ENCODE results near the gene ERVW-1. TPM values are rescaled to one million over a fixed set of nuclear protein-coding genes. Genes with fewer than 3 reads are reported as not detected.

ERVW-1 gene
- total RNA-seq, 1 donor from 2014 or later = not detected

GRCh38 chr7:92464515-92464914 lies 13.2 kb downstream of the ERVW-1 start:
- DNase-seq (ENCODE audit: low read depth) = no peak
- H3K4me3 ChIP-seq (ENCODE audit: low read depth, low read length) = no peak overlapping the region
- TF ChIP-seq CTCF (conservative IDR thresholded peaks at IDR 0.05; ENCODE audit: low read depth, low read length) = no peak

GRCh38 chr7:92462560-92462959 lies 15.2 kb downstream of the ERVW-1 start:
- no peak for TF ChIP-seq CTCF (conservative IDR thresholded peaks at IDR 0.05; ENCODE audit: low read depth, low read length)
- DNase-seq (ENCODE audit: low read depth) = no peak
- H3K4me3 ChIP-seq (ENCODE audit: low read depth, low read length) = no peak overlapping the region

GRCh38 chr7:92461027-92462003 lies 16.4 kb downstream of the ERVW-1 start:
- DNase-seq (ENCODE audit: low read depth) = peak; percentile 7
- TF ChIP-seq CTCF (conservative IDR thresholded peaks at IDR 0.05; ENCODE audit: low read depth, low read length) = peak; percentile 86
- H3K4me3 ChIP-seq (ENCODE audit: low read depth, low read length) = no peak overlapping the region

GRCh38 chr7:92460510-92460909 lies 17.2 kb downstream of the ERVW-1 start:
- no peak for TF ChIP-seq CTCF (conservative IDR thresholded peaks at IDR 0.05; ENCODE audit: low read depth, low read length)
- DNase-seq (ENCODE audit: low read depth) = no peak
- no peak overlapping the region for H3K4me3 ChIP-seq (ENCODE audit: low read depth, low read length)

- DNase-seq (ENCODE audit: low read depth) = no peak
- no peak for TF ChIP-seq CTCF (conservative IDR thresholded peaks at IDR 0.05; ENCODE audit: low read depth, low read length)
- no peak overlapping the region for H3K4me3 ChIP-seq (ENCODE audit: low read depth, low read length)
Observed at GRCh38 chr7:92460109-92460508, 17.6 kb downstream of the ERVW-1 start.

- no peak overlapping the region for H3K4me3 ChIP-seq (ENCODE audit: low read depth, low read length)
- DNase-seq (ENCODE audit: low read depth) = no peak
- TF ChIP-seq CTCF (conservative IDR thresholded peaks at IDR 0.05; ENCODE audit: low read depth, low read length) = no peak
Observed at GRCh38 chr7:92456236-92456635, 21.5 kb downstream of the ERVW-1 start.

- no peak overlapping the region for H3K4me3 ChIP-seq (ENCODE audit: low read depth, low read length)
- no peak for DNase-seq (ENCODE audit: low read depth)
- no peak for TF ChIP-seq CTCF (conservative IDR thresholded peaks at IDR 0.05; ENCODE audit: low read depth, low read length)
Observed at GRCh38 chr7:92451645-92452044, 26.1 kb downstream of the ERVW-1 start.
